Loucy (cell line): Measurements from ENCODE around the gene THY1.

Source experiments
- H2AFZ ChIP-seq: fragments of 200-600 bp; sonication (generic); 2 replicates; pipeline ENCODE4 v1.6.0; 2016; ENCODE audit warnings: antibody characterized with exemption, mild to moderate bottlenecking, low read length, moderate library complexity
- H3F3A ChIP-seq: fragments of 200-600 bp; 2 replicates; pipeline ENCODE4 v1.6.0; 2016; ENCODE audit warnings: antibody characterized with exemption, low read depth, mild to moderate bottlenecking
- H3K27me3 ChIP-seq: fragments of 200-600 bp; sonication (generic); 2 replicates; pipeline ENCODE4 v1.6.1; 2014; ENCODE audit warnings: low read length, mild to moderate bottlenecking; ENCODE audit not compliant: insufficient read depth, poor library complexity, severe bottlenecking
- H3K36me3 ChIP-seq: fragments of 200-600 bp; sonication (generic); 2 replicates; pipeline ENCODE4 v1.6.1; 2016; ENCODE audit warnings: low read length; ENCODE audit not compliant: insufficient read depth
- H3K4me1 ChIP-seq: fragments of 200-600 bp; sonication (generic); 2 replicates; pipeline ENCODE4 v1.5.1; 2014; ENCODE audit warnings: low read length, mild to moderate bottlenecking; ENCODE audit not compliant: insufficient read depth, poor library complexity, severe bottlenecking
- H3K4me2 ChIP-seq: fragments of 200-600 bp; sonication (generic); 2 replicates; pipeline ENCODE4 v1.6.0; 2014; ENCODE audit warnings: antibody characterized with exemption, low read length, low read depth, mild to moderate bottlenecking; ENCODE audit not compliant: poor library complexity, severe bottlenecking
- H3K4me3 ChIP-seq: fragments of 200-600 bp; sonication (generic); 2 replicates; pipeline ENCODE4 v1.5.1; 2014; ENCODE audit warnings: low read length, mild to moderate bottlenecking, mixed read lengths; ENCODE audit not compliant: poor library complexity, severe bottlenecking
- H3K79me2 ChIP-seq: fragments of 200-600 bp; sonication (generic); 2 replicates; pipeline ENCODE4 v1.6.1; 2014; ENCODE audit warnings: low read length; ENCODE audit not compliant: insufficient read depth
- H3K9ac ChIP-seq: fragments of 200-600 bp; sonication (generic); 2 replicates; pipeline ENCODE4 v1.6.0; 2014; ENCODE audit warnings: mild to moderate bottlenecking, low read depth, low read length, moderate library complexity; ENCODE audit not compliant: poor library complexity, severe bottlenecking
- H3K9me2 ChIP-seq: fragments of 200-600 bp; sonication (generic); replicated peaks from 2 replicates; pipeline ENCODE4 v1.6.1; 2016; ENCODE audit warnings: low read depth, low read length, mixed read lengths
- H3K9me3 ChIP-seq: fragments of 200-600 bp; sonication (generic); 2 replicates; pipeline ENCODE4 v1.6.1; 2014; ENCODE audit warnings: mild to moderate bottlenecking, antibody characterized with exemption, low read length, low read depth; ENCODE audit not compliant: insufficient read depth
- H4K20me1 ChIP-seq: fragments of 200-600 bp; sonication (generic); 2 replicates; pipeline ENCODE4 v1.6.0; 2014; ENCODE audit warnings: antibody characterized with exemption, low read length, mild to moderate bottlenecking; ENCODE audit not compliant: insufficient read depth, poor library complexity, severe bottlenecking
- CTCF ChIP-seq: fragments of 200-600 bp; sonication (generic); conservative IDR thresholded peaks from 2 replicates; pipeline ENCODE4 v1.5.1; 2014; ENCODE audit warnings: mild to moderate bottlenecking, antibody characterized with exemption, low read length
- EZH2phosphoT487 ChIP-seq: fragments of 200-600 bp; IDR thresholded peaks from 2 replicates; pipeline ENCODE4 v1.6.1; 2018; ENCODE audit warnings: antibody characterized with exemption, mild to moderate bottlenecking, moderate library complexity, borderline replicate concordance

THY1 gene

DNA sequence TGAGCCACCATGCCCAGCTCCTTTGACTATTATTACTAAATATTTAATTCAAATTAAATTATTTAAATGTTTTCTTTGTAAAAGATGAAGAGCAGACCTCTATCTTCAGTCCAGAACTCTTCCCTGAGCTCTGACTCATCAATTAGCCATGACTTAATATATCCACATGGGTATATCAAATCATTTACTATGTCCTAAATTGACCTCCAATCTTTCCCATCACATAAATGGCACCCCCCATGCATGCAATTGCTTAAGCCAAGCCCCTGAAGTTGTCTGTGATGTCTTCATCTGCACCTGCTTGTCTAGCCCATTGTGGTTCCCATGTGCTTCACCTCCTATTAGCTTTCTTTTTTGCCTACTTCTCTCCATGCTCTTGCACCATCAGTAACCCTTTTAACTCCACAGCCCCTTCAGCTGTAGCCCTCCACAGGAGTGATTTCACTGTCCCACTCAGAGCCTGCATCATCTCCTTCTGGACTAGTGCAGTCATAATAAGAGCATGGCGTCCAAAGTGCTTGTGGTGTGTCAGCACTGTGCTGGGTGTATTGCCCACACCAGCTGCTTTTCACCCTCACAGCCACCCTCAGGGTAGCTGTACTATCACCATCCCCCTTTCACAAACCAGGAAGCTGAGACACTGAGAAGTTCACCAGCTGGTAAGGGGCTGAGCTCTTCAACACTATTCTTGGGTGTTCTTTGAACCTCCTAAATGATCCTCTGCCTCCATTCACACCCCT lies 11.8 kb upstream of the THY1 start:
- no peak overlapping the region for H3K4me2 ChIP-seq
- peak overlapping the region; percentile 72 for H2AFZ ChIP-seq

DNA sequence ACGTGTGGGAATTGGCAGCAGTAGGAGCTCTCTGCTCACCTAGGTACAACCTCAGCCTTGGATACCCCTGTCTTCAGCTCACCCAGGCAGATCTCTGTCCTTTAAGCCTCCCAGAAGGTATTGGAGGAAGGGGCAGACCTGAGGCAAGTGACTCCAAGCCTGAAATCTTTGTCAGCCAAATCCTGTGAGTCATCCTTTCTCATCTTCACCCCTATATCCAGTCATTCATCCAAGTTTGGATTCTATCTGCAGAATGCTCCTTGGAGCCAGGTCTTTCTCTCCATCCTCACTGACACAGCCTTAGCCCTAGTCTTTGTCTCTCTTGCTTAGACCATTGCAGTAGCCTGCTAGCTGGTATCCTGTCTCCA lies 10.4 kb upstream of the THY1 start:
- TF ChIP-seq CTCF (no peak), EZH2phosphoT487 (no peak)
- Histone ChIP-seq H3K9me2 (no peaks in the 10 kb centered on the region), H3K27me3 (no peaks in the 10 kb centered on the region), H3K4me2 (no peak overlapping the region), H2AFZ (no peak overlapping the region), H3K4me3 (no peak overlapping the region), H3K9ac (no peak overlapping the region), H3K36me3 (no peaks in the 10 kb centered on the region), H3K9me3 (no peaks in the 10 kb centered on the region), H4K20me1 (no peaks in the 10 kb centered on the region), H3F3A (no peaks in the 10 kb centered on the region), H3K79me2 (no peaks in the 10 kb centered on the region), H3K4me1 (peaks cover 19% of the 10 kb centered on the region)

More for the DNA sequence above, 11.8 kb upstream of the THY1 start:
- no peaks in the 10 kb centered on the region for H3K36me3 ChIP-seq
- peaks cover 19% of the 10 kb centered on the region for H3K4me1 ChIP-seq
- TF ChIP-seq EZH2phosphoT487 (no peak), CTCF (no peak)
- no peak overlapping the region for H3K4me3 ChIP-seq
- H3K79me2 ChIP-seq = no peaks in the 10 kb centered on the region
- H3K27me3 ChIP-seq = no peaks in the 10 kb centered on the region
- no peaks in the 10 kb centered on the region for H3K9me3 ChIP-seq
- no peak overlapping the region for H3K9ac ChIP-seq
- no peaks in the 10 kb centered on the region for H4K20me1 ChIP-seq
- no peaks in the 10 kb centered on the region for H3F3A ChIP-seq
- H3K9me2 ChIP-seq = no peaks in the 10 kb centered on the region

GRCh38 chr11:119432484-119433357 lies 9.7 kb upstream of the THY1 start:
- Histone ChIP-seq H3K4me2 (no peak overlapping the region), H3K4me1 (peaks cover 19% of the 10 kb centered on the region), H3K4me3 (no peak overlapping the region), H3K27me3 (no peaks in the 10 kb centered on the region), H3K9me2 (no peaks in the 10 kb centered on the region), H2AFZ (no peak overlapping the region), H3K9me3 (no peaks in the 10 kb centered on the region), H3K9ac (no peak overlapping the region), H3F3A (no peaks in the 10 kb centered on the region), H3K79me2 (no peaks in the 10 kb centered on the region), H4K20me1 (no peaks in the 10 kb centered on the region), H3K36me3 (no peaks in the 10 kb centered on the region)
- no peak for TF ChIP-seq CTCF
- TF ChIP-seq EZH2phosphoT487 = no peak
